ENCODE results near the gene ARHGAP42. TPM values are rescaled to one million over a fixed set of nuclear protein-coding genes. Genes with fewer than 3 reads are reported as not detected.
A peak's percentile ranks its signal among the peaks of the same experiment; 100 is the strongest.
"Not testable (repeated sequence)": the region's sequence is repeated elsewhere in the genome, so short reads cannot be mapped to it uniquely, and the experiment has no call there.

ARHGAP42 gene
- 23.3 and 26.5 TPM in 2 replicates for total RNA-seq (2014; rRNA removed; shearing (Covaris generic))

- Histone ChIP-seq H3K27ac (peak within 1 kb of the TSS; percentile 78), H3K9me3 (replicated peaks) (no peaks in the 10 kb centered on the region), H3K36me3 (no peaks in the 10 kb centered on the region), H3K4me3 (peak within 1 kb of the TSS; percentile 95), H3K4me1 (no peaks in the 10 kb centered on the region), H3K27me3 (no peaks in the 10 kb centered on the region)
- peak; percentile 75 to 78 for DNase-seq
Observed at GRCh38 chr11:100687054-100687629, at the start of gene ARHGAP42. Gene ARHGAP42, plus strand, starts transcription at chr11:100687288. Its CDS starts 391 bp downstream, at chr11:100687679.

DNA sequence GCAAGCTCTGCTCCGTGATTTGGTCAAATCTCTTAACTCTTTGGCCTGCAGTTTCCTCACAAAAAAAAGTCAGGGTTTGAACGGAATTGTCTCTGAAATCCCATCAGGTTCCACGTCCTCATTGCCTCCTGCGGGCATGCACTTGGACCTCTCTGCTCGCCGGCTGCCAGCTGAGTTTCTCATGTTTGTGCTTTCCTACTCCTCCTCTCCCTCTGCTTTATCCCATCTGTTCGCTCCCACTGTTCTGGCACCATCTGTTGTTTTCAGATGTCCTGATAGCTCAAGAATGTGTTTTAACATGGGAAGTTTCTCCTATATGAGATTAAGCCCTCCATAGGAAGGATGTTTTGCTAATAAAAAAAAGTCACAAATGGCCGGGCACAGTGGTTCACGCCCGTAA, 49.4 kb upstream of the ARHGAP42 start:
- H3K9me3 ChIP-seq (replicated peaks): 0 out of 2 replicates have a peak, but pooled peaks cover 2% of the 10 kb centered on the region
- H3K4me1 ChIP-seq: peaks cover 51% of the 10 kb centered on the region
- H3K27me3 ChIP-seq: no peaks in the 10 kb centered on the region
- peak overlapping the region; percentile 51 for H3K27ac ChIP-seq
- H3K36me3 ChIP-seq: no peaks in the 10 kb centered on the region
- H3K4me3 ChIP-seq: no peak overlapping the region
- peak; percentile 52 to 61 for DNase-seq

DNA sequence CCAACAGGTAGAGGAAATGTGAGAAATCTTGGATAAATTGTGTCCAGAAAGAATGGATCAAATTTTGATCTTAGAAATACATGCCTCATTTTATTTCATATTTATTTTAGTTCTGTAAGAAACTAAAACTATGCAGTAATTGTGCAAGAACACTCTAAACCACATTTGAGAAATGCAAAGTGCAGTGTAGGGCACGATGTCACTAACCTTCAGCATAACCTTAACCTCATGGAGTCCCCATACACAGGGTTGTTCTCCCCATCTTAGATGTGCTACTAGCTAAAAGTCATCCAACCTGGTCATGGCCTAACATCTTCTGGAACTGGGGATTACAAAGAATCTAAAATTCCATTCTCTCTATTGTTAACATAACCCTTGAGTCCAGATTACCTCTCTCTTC, 48.4 kb upstream of the ARHGAP42 start:
- Histone ChIP-seq H3K9me3 (replicated peaks) (0 out of 2 replicates have a peak, but pooled peaks cover 2% of the 10 kb centered on the region), H3K36me3 (no peaks in the 10 kb centered on the region), H3K27ac (peak overlapping the region; percentile 31), H3K4me1 (peaks cover 48% of the 10 kb centered on the region), H3K4me3 (peak overlapping the region; percentile 26), H3K27me3 (no peaks in the 10 kb centered on the region)
- no peak for DNase-seq

GRCh38 chr11:100639140-100639539, 47.9 kb upstream of the ARHGAP42 start:
- DNase-seq: no peak
- Histone ChIP-seq H3K27me3 (no peaks in the 10 kb centered on the region), H3K27ac (peak overlapping the region; percentile 31), H3K4me1 (peaks cover 43% of the 10 kb centered on the region), H3K4me3 (peak overlapping the region; percentile 26), H3K36me3 (no peaks in the 10 kb centered on the region), H3K9me3 (replicated peaks) (0 out of 2 replicates have a peak, but pooled peaks cover 2% of the 10 kb centered on the region)

DNA sequence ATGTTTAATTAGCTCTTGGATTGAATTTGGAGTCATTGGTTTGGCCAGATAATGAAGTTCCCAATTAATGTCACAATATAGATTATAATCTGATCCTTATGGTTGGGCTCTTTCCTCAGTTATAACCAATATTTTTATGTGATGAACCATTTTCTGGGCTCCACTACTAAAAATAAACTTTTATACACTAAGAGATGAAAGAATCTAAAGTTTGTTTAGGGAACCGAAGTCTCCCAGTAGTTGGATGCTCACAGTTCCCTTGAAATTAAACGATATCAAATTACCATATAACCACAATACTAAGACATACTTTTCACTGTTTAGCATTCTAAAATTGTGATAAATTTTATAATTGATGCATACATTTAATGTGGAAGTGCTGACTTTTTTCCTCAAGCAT, 47.0 kb upstream of the ARHGAP42 start:
- H3K4me3 ChIP-seq: no peak overlapping the region
- no peaks in the 10 kb centered on the region for H3K36me3 ChIP-seq
- no peaks in the 10 kb centered on the region for H3K27me3 ChIP-seq
- H3K9me3 ChIP-seq (replicated peaks): 0 out of 2 replicates have a peak, but pooled peaks cover 2% of the 10 kb centered on the region
- DNase-seq: no peak
- no peak overlapping the region for H3K27ac ChIP-seq
- H3K4me1 ChIP-seq: peaks cover 39% of the 10 kb centered on the region

- peaks cover 39% of the 10 kb centered on the region for H3K4me1 ChIP-seq
- DNase-seq: peak; percentile 18 to 58
- H3K9me3 ChIP-seq (replicated peaks): 0 out of 2 replicates have a peak, but pooled peaks cover 2% of the 10 kb centered on the region
- no peak overlapping the region for H3K4me3 ChIP-seq
- no peaks in the 10 kb centered on the region for H3K36me3 ChIP-seq
- H3K27me3 ChIP-seq: no peaks in the 10 kb centered on the region
- H3K27ac ChIP-seq: no peak overlapping the region
Observed at GRCh38 chr11:100640646-100641045, 46.4 kb upstream of the ARHGAP42 start.

DNA sequence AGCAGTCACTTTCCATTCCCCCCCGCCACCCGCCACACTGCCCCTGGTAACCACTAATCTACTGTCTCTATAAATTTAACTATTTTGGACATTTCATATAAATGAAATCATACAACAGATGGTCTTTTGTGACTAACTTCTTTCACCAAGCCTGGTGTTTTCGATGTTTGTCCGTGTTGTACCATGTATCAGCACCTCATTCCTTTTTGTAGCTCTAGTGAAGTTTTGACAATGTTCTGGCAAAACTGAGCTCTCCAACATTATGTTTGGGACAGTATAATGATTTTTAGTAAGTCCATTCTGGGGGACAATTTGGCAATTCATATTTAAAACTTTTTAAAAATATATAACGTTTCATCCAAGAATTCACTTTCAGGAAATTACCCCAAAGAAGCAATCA, 45.6 kb upstream of the ARHGAP42 start:
- no peaks in the 10 kb centered on the region for H3K36me3 ChIP-seq
- H3K9me3 ChIP-seq (replicated peaks): 0 out of 2 replicates have a peak, but pooled peaks cover 2% of the 10 kb centered on the region
- H3K27me3 ChIP-seq: no peaks in the 10 kb centered on the region
- DNase-seq: no peak
- no peak overlapping the region for H3K27ac ChIP-seq
- no peak overlapping the region for H3K4me3 ChIP-seq
- peaks cover 39% of the 10 kb centered on the region for H3K4me1 ChIP-seq

GRCh38 chr11:100646545-100646944, 40.5 kb upstream of the ARHGAP42 start:
- H3K4me1 ChIP-seq: no peaks in the 10 kb centered on the region
- no peaks in the 10 kb centered on the region for H3K9me3 ChIP-seq (replicated peaks)
- no peaks in the 10 kb centered on the region for H3K36me3 ChIP-seq
- H3K4me3 ChIP-seq: no peak overlapping the region
- no peak for DNase-seq
- no peaks in the 10 kb centered on the region for H3K27me3 ChIP-seq
- no peak overlapping the region for H3K27ac ChIP-seq

- no peaks in the 10 kb centered on the region for H3K27me3 ChIP-seq
- no peak overlapping the region for H3K4me3 ChIP-seq
- no peaks in the 10 kb centered on the region for H3K9me3 ChIP-seq (replicated peaks)
- no peaks in the 10 kb centered on the region for H3K36me3 ChIP-seq
- H3K4me1 ChIP-seq: no peaks in the 10 kb centered on the region
- peak; percentile 26 to 40 for DNase-seq
- H3K27ac ChIP-seq: no peak overlapping the region
Observed at GRCh38 chr11:100647861-100648260, 39.2 kb upstream of the ARHGAP42 start.

- H3K27ac ChIP-seq: no peak overlapping the region
- H3K27me3 ChIP-seq: no peaks in the 10 kb centered on the region
- no peaks in the 10 kb centered on the region for H3K9me3 ChIP-seq (replicated peaks)
- H3K4me1 ChIP-seq: no peaks in the 10 kb centered on the region
- H3K36me3 ChIP-seq: no peaks in the 10 kb centered on the region
- DNase-seq: no peak
- H3K4me3 ChIP-seq: no peak overlapping the region
Observed at GRCh38 chr11:100663583-100663982, 23.5 kb upstream of the ARHGAP42 start.

GRCh38 chr11:100663996-100664395, 23.1 kb upstream of the ARHGAP42 start:
- H3K9me3 ChIP-seq (replicated peaks): no peaks in the 10 kb centered on the region
- DNase-seq: no peak
- no peaks in the 10 kb centered on the region for H3K27me3 ChIP-seq
- H3K27ac ChIP-seq: no peak overlapping the region
- no peak overlapping the region for H3K4me3 ChIP-seq
- H3K4me1 ChIP-seq: no peaks in the 10 kb centered on the region
- H3K36me3 ChIP-seq: no peaks in the 10 kb centered on the region

- not testable (repeated sequence) for H3K4me3 ChIP-seq; H3K36me3 ChIP-seq; H3K9me3 ChIP-seq (replicated peaks); H3K27me3 ChIP-seq; H3K4me1 ChIP-seq; DNase-seq; H3K27ac ChIP-seq
Observed at GRCh38 chr11:100666816-100667215, 20.3 kb upstream of the ARHGAP42 start.

GRCh38 chr11:100667449-100667848, 19.6 kb upstream of the ARHGAP42 start:
- Histone ChIP-seq H3K4me1 (peaks cover 6% of the 10 kb centered on the region; the same call in 1 of the 2 replicates), H3K27me3 (no peaks in the 10 kb centered on the region), H3K9me3 (replicated peaks) (no peaks in the 10 kb centered on the region), H3K36me3 (no peaks in the 10 kb centered on the region), H3K4me3 (no peak overlapping the region), H3K27ac (no peak overlapping the region)
- DNase-seq: no peak

- no peak for DNase-seq
- Histone ChIP-seq H3K27ac (no peak overlapping the region), H3K9me3 (replicated peaks) (no peaks in the 10 kb centered on the region), H3K4me1 (peaks cover 6% of the 10 kb centered on the region; the same call in 1 of the 2 replicates), H3K36me3 (no peaks in the 10 kb centered on the region), H3K4me3 (no peak overlapping the region), H3K27me3 (no peaks in the 10 kb centered on the region)
Observed at GRCh38 chr11:100670140-100670539, 16.9 kb upstream of the ARHGAP42 start.

- H3K27ac ChIP-seq: no peak overlapping the region
- no peaks in the 10 kb centered on the region for H3K36me3 ChIP-seq
- H3K4me1 ChIP-seq: peaks cover 6% of the 10 kb centered on the region; the same call in 1 of the 2 replicates
- no peak for DNase-seq
- no peaks in the 10 kb centered on the region for H3K9me3 ChIP-seq (replicated peaks)
- H3K27me3 ChIP-seq: no peaks in the 10 kb centered on the region
- no peak overlapping the region for H3K4me3 ChIP-seq
Observed at GRCh38 chr11:100671471-100671870, 15.6 kb upstream of the ARHGAP42 start.

GRCh38 chr11:100672498-100673033, 14.5 kb upstream of the ARHGAP42 start:
- Histone ChIP-seq H3K4me1 (peaks cover 6% of the 10 kb centered on the region; the same call in 1 of the 2 replicates), H3K36me3 (no peaks in the 10 kb centered on the region), H3K9me3 (replicated peaks) (no peaks in the 10 kb centered on the region), H3K27ac (no peak overlapping the region), H3K27me3 (no peaks in the 10 kb centered on the region), H3K4me3 (no peak overlapping the region)
- DNase-seq: no peak
